OCI-LY7 (cell line): ENCODE data around the gene UBE2L3.

Experiments
- EZH2phosphoT487 ChIP-seq: fragments of 200-600 bp; sonication (generic); IDR thresholded peaks from 2 replicates; pipeline ENCODE4 v1.6.1; 2018; ENCODE audit warnings: low read depth, borderline replicate concordance, mild to moderate bottlenecking, mixed run types, antibody characterized with exemption, low read length, moderate library complexity, mixed read lengths
- TF ChIP-seq, protein P1 (sequence below): fragments of 200-600 bp; sonication (generic); conservative IDR thresholded peaks from 2 replicates; pipeline ENCODE4 v1.5.1; 2014; ENCODE audit warnings: mild to moderate bottlenecking, antibody characterized with exemption, low read length, moderate library complexity, mixed read lengths

DNA sequence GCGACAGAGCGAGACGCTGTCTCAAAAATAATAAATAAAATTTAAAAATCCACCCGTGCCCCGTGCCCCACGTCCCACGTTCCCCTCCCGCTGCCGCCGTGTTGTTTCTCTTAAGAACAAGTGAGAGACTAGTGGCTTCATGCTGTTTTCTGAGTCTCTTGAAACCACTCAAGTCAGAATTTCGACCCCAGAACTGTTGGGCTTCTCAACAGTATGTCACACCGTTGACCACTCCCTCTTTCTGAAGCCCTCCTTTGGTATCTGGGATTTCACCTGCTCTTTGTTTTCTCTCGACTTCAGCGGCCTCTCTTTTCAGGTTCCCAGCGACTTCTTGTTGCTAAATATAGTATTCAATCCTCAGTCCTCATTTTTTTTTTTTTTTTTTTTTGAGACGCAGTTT, 99.3 kb downstream of the UBE2L3 start:
- TF ChIP-seq, protein P1, sequence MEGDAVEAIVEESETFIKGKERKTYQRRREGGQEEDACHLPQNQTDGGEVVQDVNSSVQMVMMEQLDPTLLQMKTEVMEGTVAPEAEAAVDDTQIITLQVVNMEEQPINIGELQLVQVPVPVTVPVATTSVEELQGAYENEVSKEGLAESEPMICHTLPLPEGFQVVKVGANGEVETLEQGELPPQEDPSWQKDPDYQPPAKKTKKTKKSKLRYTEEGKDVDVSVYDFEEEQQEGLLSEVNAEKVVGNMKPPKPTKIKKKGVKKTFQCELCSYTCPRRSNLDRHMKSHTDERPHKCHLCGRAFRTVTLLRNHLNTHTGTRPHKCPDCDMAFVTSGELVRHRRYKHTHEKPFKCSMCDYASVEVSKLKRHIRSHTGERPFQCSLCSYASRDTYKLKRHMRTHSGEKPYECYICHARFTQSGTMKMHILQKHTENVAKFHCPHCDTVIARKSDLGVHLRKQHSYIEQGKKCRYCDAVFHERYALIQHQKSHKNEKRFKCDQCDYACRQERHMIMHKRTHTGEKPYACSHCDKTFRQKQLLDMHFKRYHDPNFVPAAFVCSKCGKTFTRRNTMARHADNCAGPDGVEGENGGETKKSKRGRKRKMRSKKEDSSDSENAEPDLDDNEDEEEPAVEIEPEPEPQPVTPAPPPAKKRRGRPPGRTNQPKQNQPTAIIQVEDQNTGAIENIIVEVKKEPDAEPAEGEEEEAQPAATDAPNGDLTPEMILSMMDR = no peak
- TF ChIP-seq EZH2phosphoT487 = no peak
